Astrocyte of the spinal cord (primary cell): ENCODE data around the gene FAAP20.

Experiments used
- DNase-seq: peaks from one replicate; pipeline ENCODE4 v3.0.0; 2011; ENCODE audit warnings: low read depth, low spot score
- H3K4me3 ChIP-seq: 2 replicates; pipeline ENCODE4 v1.5.1; 2011; ENCODE audit warnings: low read depth, mild to moderate bottlenecking, low read length, moderate library complexity
- in situ Hi-C: cut with HindIII; loops from 2 replicates; pipeline ENCODE4 v1.10.0; 2017; ENCODE audit warnings: low sequenced_read_pairs
- TF ChIP-seq, protein P1 (sequence below): IDR thresholded peaks from 2 replicates; pipeline ENCODE4 v1.5.1; 2012; ENCODE audit warnings: low read depth, mild to moderate bottlenecking, low read length, inconsistent platforms

Gene FAAP20

DNA sequence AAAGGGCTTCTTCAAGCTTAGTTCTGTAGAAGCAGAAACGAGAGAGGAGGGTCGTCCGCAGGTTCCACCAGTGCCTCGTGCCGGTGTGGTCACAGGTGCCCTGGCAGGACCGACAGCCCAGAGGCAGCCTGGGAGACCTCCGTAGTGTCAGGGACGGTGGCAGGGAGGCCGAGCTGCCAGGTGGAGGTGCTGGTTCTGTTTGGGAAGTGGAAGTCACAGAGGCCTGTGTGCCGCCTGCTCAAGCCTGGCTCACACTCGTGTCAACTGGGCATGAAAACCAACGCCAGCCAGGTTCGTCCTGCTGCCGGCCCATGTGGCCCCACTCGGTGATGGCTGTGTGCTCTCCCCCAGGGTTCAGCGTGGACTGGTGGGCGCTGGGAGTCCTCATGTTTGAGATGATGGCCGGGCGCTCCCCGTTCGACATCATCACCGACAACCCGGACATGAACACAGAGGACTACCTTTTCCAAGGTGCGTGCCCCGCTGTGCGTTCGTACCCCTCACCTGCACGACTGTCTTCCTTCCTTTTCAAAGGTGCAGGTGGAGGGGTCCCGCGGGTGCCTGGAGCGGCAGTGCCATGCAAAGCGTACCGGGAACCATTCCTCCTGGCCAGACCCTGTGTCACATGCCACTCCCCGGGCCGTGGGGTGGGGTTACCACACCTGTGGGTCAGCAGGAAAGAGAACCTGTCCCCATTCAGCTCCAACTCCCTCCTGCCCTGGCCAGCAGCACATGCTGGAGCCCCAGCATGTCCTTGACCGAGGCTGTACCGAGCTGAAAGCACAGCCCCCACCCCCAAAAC, 20.8 kb downstream of the FAAP20 start:
- in situ Hi-C loops: no loop called here
- H3K4me3 ChIP-seq: no peak overlapping the region
- TF ChIP-seq, protein P1, sequence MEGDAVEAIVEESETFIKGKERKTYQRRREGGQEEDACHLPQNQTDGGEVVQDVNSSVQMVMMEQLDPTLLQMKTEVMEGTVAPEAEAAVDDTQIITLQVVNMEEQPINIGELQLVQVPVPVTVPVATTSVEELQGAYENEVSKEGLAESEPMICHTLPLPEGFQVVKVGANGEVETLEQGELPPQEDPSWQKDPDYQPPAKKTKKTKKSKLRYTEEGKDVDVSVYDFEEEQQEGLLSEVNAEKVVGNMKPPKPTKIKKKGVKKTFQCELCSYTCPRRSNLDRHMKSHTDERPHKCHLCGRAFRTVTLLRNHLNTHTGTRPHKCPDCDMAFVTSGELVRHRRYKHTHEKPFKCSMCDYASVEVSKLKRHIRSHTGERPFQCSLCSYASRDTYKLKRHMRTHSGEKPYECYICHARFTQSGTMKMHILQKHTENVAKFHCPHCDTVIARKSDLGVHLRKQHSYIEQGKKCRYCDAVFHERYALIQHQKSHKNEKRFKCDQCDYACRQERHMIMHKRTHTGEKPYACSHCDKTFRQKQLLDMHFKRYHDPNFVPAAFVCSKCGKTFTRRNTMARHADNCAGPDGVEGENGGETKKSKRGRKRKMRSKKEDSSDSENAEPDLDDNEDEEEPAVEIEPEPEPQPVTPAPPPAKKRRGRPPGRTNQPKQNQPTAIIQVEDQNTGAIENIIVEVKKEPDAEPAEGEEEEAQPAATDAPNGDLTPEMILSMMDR: no peak
- DNase-seq: no peak

DNA sequence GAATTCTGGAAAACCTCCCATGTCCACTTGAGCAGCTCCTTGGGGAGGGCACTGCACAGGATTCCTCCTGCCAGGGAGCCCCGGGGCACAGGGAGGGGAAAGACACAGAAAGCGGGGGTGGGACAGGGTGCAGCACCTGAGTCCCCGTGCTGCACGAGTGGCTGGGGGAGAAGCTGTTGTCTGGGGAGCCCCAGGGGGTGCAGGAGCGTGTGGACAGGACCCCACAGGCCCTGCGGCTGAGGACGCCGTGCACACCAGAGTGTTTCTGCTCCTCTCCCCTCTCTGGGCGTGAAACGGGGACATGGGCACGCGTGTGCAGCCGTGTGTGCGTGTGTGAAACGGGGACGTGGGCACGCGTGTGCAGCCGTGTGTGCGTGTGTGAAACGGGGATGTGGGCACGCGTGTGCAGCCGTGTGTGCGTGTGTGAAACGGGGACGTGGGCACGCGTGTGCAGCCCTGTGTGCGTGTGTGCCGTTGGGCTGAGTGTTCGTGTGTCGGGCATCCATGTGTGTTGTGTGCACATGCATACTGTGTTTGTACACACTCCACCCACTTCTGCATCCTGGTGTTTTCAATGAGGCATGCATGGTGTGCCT, 21.9 kb downstream of the FAAP20 start:
- TF ChIP-seq, protein P1: no peak
- H3K4me3 ChIP-seq: no peak overlapping the region
- no peak for DNase-seq
- in situ Hi-C loops: no loop called here

DNA sequence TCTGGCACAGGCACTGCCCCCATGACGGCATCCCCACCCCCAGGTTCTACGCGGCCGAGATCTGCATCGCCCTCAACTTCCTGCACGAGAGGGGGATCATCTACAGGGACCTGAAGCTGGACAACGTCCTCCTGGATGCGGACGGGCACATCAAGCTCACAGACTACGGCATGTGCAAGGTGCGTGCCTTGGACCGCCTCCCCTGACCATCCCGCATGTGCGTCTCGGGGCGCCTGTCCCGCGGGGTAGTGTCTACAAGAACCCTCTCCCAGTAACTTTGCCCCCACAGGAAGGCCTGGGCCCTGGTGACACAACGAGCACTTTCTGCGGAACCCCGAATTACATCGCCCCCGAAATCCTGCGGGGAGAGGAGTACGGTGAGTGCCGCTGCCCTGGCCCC, 22.6 kb downstream of the FAAP20 start:
- in situ Hi-C loops: no loop called here
- TF ChIP-seq, protein P1: no peak
- H3K4me3 ChIP-seq: no peak overlapping the region
- no peak for DNase-seq

DNA sequence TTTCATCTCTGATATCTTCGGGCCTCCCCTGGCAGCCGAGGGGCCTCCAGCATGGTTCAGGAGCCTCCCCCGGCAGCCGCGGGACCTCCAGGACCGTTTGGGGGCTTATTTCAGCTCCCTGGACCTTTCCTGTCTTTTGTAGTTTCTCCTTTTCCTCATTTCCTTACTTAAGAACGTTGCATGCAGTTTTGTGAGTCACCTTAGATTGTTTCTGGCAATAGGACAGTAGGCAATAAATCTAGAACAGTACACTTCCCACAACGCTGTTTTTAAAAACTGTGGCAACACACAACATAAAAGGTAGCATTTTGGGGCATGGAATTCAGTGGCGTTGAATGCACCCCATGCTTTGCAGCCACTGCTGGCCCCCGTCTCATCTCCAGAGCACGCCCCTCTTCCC, 24.4 kb downstream of the FAAP20 start:
- in situ Hi-C loops: no loop called here
- no peak overlapping the region for H3K4me3 ChIP-seq
- TF ChIP-seq, protein P1: no peak
- peak; percentile 34 for DNase-seq

DNA sequence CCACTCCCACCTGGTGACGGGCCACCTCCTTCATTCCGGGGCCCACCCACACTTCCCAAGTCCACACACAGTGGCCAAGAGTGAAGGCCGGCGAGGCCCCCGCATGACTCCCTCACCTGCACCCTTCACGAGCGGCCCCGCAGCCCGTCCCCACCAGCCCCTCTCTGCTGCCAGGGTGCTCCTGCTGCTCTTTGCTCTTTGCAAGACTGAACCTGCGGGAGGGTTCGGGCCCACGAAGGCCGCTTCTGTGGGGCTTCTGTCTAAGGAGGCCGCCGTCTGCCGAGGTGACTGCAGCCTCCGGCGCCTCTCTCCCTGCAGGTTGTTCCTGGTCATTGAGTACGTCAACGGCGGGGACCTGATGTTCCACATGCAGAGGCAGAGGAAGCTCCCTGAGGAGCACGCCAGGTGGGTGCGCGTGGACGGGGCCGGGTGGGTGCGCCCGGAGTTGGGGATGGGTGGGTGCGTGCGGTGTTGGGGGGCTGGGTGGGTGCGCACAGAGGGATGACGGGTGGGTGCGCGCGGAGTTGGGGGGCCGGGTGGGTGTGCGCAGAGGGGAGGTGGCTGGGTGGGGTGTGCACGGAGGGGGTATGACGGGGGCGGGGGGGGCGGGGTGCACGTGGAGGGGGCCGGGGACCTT, 25.3 kb downstream of the FAAP20 start:
- in situ Hi-C loops: no loop called here
- TF ChIP-seq, protein P1: no peak
- H3K4me3 ChIP-seq: no peak overlapping the region
- DNase-seq: no peak

DNA sequence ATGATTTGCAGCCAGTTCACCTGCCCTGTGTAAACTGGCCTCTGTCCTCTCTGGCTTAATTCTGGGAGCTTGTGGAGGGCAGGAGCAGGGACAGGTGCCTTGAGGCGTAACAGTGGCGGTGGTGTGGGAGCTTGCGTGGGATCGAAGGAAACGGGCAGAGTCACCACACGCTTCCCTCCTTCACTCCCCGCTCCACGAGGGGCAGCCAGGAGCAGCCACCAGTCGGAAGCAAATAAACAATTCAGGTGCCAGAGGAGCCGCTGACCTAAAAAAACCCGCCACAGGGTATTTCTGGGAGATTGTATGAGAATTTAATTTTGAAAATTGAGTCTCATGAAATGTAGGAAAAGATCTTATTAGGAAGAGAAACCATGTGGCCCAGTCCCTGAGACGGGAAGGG, 26.0 kb downstream of the FAAP20 start:
- in situ Hi-C loops: no loop called here
- no peak overlapping the region for H3K4me3 ChIP-seq
- TF ChIP-seq, protein P1: no peak

More for the DNA sequence above, 26.0 kb downstream of the FAAP20 start:
- DNase-seq: no peak
